Stomach smooth muscle (tissue), 2 donors: ENCODE results near the gene ABCC1.

Experiments used
- H3K27ac ChIP-seq: one replicate; pipeline ENCODE4 v1.7.0; 2013; ENCODE audit warnings: mild to moderate bottlenecking, low read length, inconsistent platforms
- H3K27me3 ChIP-seq, 2 donors: one replicate each; pipeline ENCODE4 v1.7.0; 2013; ENCODE audit warnings: low read length in 2 of 2; ENCODE audit not compliant: insufficient read depth in 2 of 2, control insufficient read depth in 1 of 2
- H3K36me3 ChIP-seq, 2 donors: one replicate each; pipeline ENCODE4 v1.7.0; 2013; ENCODE audit warnings: low read length in 2 of 2; ENCODE audit not compliant: control insufficient read depth in 2 of 2, insufficient read depth in 2 of 2
- H3K4me1 ChIP-seq: one replicate; pipeline ENCODE4 v1.7.0; 2013; ENCODE audit warnings: low read length; ENCODE audit not compliant: control insufficient read depth, insufficient read depth
- H3K4me3 ChIP-seq, 2 donors: one replicate each; pipeline ENCODE4 v1.7.0; 2013; ENCODE audit warnings: low read length in 2 of 2
- H3K9ac ChIP-seq, 2 donors: one replicate each; pipeline ENCODE4 v1.7.0; 2013; ENCODE audit warnings: low read length in 2 of 2, mild to moderate bottlenecking in 1 of 2
- H3K9me3 ChIP-seq, 2 donors: one replicate each; pipeline ENCODE4 v1.7.0; 2013; ENCODE audit warnings: low read length in 2 of 2; ENCODE audit not compliant: control insufficient read depth in 2 of 2
- donor health status: healthy.
- donor health status: Pancreatic carcinoma.

ABCC1 gene

DNA sequence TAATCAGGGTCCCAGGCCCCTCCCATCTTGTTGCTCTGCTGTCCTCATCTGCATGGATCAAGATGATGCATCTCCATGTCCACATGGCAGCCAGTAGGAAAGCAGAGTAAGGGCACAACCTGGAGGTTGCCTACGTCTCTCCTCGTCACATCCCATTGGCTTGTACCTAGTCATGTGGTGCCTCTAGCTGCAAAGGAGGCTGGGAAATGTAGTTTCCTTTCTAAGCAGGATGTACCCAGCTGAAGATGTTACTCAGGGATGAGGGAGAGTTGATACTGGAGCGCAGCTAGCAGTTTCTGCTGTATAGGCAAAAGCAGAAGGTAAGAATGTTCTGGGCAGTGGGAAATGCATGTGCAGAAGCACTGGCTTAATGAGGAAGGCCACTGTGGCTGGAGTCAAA lies 20.8 kb downstream of the ABCC1 start:
- Histone ChIP-seq H3K27me3 (no peaks in the 10 kb centered on the region), H3K4me3 (no peak overlapping the region), H3K9ac (no peak overlapping the region), H3K9me3 (peaks cover 7 to 10% of the 10 kb centered on the region in 2 donors), H3K4me1 (peaks cover 26% of the 10 kb centered on the region), H3K27ac (no peak overlapping the region), H3K36me3 (peaks cover 0 to 2% of the 10 kb centered on the region in 2 donors)

- H3K4me1 ChIP-seq: peaks cover 20% of the 10 kb centered on the region
- H3K4me3 ChIP-seq: no peak overlapping the region
- no peaks in the 10 kb centered on the region for H3K27me3 ChIP-seq
- no peak overlapping the region for H3K9ac ChIP-seq
- peaks cover 7 to 10% of the 10 kb centered on the region in 2 donors for H3K9me3 ChIP-seq
- peaks cover 0 to 2% of the 10 kb centered on the region in 2 donors for H3K36me3 ChIP-seq
- no peak overlapping the region for H3K27ac ChIP-seq
These were observed 21.5 kb downstream of the ABCC1 start for GRCh38 chr16:15970743-15971439.

DNA sequence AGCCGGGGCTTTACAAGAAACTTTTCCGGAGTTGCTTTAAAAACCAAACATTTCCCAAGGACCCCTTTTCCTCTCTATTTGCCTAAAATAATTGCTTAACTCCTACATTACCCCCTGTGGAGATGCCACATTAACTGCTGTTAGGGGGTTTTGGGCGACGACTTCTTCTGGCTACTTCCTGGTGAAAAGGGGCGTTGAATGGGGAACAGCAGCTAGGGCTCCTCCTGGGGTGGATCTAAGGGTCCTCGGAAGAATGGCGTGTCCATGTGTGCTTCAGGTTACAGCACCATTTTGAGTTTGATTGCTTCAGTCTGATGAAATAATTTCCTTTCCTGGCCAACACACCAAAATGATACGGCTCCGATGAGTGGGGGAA lies 22.0 kb downstream of the ABCC1 start:
- Histone ChIP-seq H3K9ac (no peak overlapping the region), H3K4me3 (no peak overlapping the region), H3K4me1 (peaks cover 23% of the 10 kb centered on the region), H3K36me3 (peaks cover 0 to 2% of the 10 kb centered on the region in 2 donors), H3K27me3 (no peaks in the 10 kb centered on the region), H3K9me3 (peaks cover 7 to 10% of the 10 kb centered on the region in 2 donors), H3K27ac (peak overlapping the region; percentile 11)

DNA sequence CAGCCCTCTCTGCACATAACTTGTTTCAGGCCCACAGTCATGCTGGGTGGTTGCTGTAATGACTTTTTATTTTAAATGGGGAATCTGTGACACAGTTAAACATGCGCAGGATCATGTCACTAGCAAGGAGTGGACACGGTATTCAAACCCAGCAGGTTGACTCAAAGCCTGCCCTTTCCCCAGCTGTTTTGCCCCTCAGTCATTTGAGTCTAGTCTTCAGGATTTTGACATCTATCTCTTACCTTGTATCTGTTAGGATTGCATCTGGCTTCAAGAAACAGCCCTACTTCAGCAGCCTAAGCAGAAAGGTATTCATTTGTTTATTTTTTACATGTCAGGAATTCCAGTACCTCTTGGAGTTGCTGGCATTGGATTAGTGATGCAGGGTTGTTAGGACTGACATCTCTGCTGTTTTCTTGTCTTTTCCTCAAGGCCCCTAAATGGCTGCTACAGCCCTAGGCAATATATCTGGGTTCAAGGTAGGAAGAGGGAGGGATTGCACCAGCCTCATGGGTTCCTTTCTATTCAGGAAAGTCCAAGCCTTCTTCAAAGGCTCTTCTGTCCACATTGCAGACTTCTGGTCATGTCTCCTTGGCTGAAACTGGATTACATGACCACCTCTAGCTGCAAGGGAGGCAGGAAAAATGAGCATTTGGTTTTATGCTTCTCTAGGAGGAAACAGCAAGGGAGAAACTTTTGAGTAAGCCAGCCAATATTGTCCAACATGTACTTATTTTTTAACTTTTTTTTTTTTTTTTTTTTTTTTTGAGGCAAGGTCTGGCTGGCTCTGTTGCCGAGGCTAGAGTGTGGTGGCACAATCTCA lies 22.8 kb downstream of the ABCC1 start:
- no peak overlapping the region for H3K4me3 ChIP-seq
- H3K9ac ChIP-seq: no peak overlapping the region
- H3K4me1 ChIP-seq: peaks cover 23% of the 10 kb centered on the region
- peak overlapping the region; percentile 11 for H3K27ac ChIP-seq
- peaks cover 7 to 10% of the 10 kb centered on the region in 2 donors for H3K9me3 ChIP-seq
- H3K36me3 ChIP-seq: peaks cover 0 to 2% of the 10 kb centered on the region in 2 donors
- no peaks in the 10 kb centered on the region for H3K27me3 ChIP-seq

DNA sequence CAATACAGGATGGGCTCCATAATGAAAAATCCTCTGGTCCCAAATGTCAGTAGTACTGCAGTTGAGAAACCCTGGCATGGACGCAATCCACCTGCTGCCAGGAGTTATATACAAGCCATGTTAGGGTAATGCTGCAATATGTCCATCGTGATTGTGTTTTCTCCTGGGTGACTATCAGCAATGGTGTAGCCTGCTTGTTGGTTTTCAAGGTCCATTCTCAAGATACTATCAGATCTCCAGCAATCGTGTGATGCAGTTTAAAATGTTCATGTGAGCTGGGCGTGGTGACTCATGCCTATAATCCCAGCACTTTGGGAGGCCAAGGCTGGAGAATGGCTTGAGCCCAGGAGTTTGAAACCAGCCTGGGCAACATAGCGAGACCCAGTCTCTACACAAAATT lies 24.0 kb downstream of the ABCC1 start:
- Histone ChIP-seq H3K27me3 (no peaks in the 10 kb centered on the region), H3K4me1 (peaks cover 27% of the 10 kb centered on the region), H3K36me3 (peaks cover 0 to 2% of the 10 kb centered on the region in 2 donors), H3K9ac (no peak overlapping the region), H3K4me3 (no peak overlapping the region), H3K9me3 (peaks cover 7 to 10% of the 10 kb centered on the region in 2 donors), H3K27ac (peak overlapping the region; percentile 6)

- Histone ChIP-seq H3K9ac (no peak overlapping the region), H3K27me3 (no peaks in the 10 kb centered on the region), H3K36me3 (peaks cover 0 to 2% of the 10 kb centered on the region in 2 donors), H3K4me3 (no peak overlapping the region), H3K9me3 (peaks cover 7 to 10% of the 10 kb centered on the region in 2 donors), H3K4me1 (peaks cover 27% of the 10 kb centered on the region), H3K27ac (peak overlapping the region; percentile 6)
These were observed 24.6 kb downstream of the ABCC1 start for GRCh38 chr16:15974057-15974456.

GRCh38 chr16:15975172-15975571 lies 25.8 kb downstream of the ABCC1 start:
- Histone ChIP-seq H3K27me3 (no peaks in the 10 kb centered on the region), H3K9me3 (peaks cover 3 to 7% of the 10 kb centered on the region in 2 donors), H3K9ac (no peak overlapping the region), H3K4me1 (peaks cover 27% of the 10 kb centered on the region), H3K27ac (peak overlapping the region; percentile 11), H3K4me3 (no peak overlapping the region), H3K36me3 (peaks cover 0 to 2% of the 10 kb centered on the region in 2 donors)

- H3K27ac ChIP-seq: peak overlapping the region; percentile 67
- peaks cover 27% of the 10 kb centered on the region for H3K4me1 ChIP-seq
- peaks cover 3% of the 10 kb centered on the region in 2 donors for H3K9me3 ChIP-seq
- H3K27me3 ChIP-seq: no peaks in the 10 kb centered on the region
- H3K36me3 ChIP-seq: peaks cover 0 to 2% of the 10 kb centered on the region in 2 donors
- H3K4me3 ChIP-seq: no peak overlapping the region
- peak overlapping the region in 1 of 2 donors; percentile 31 for H3K9ac ChIP-seq
These were observed 26.9 kb downstream of the ABCC1 start for GRCh38 chr16:15976225-15976812.

GRCh38 chr16:15976929-15977637 lies 27.7 kb downstream of the ABCC1 start:
- H3K36me3 ChIP-seq: peaks cover 0 to 2% of the 10 kb centered on the region in 2 donors
- H3K27ac ChIP-seq: peak overlapping the region; percentile 67
- peaks cover 3% of the 10 kb centered on the region in 2 donors for H3K9me3 ChIP-seq
- H3K4me1 ChIP-seq: peaks cover 24% of the 10 kb centered on the region
- peak overlapping the region in 1 of 2 donors; percentile 22 for H3K4me3 ChIP-seq
- no peaks in the 10 kb centered on the region for H3K27me3 ChIP-seq
- peak overlapping the region in 1 of 2 donors; percentile 31 for H3K9ac ChIP-seq

DNA sequence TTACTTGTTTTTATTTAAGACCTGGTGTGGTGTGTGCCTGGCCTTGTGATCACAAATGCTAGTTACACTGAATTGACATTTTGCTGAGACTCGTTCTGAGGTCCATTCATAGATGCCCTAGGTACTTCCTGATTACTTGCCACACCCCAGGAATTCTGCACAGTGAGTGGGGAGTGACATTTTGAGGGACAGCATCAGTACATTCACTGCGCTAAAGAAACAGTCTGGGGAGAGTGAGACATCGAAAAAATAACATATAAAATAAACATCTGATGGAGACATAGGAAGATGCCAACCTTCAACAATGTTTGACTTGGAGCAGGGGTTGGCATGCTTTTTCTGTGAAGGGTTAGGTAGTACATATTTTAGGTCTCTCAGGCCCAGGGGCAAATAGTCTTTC lies 30.4 kb downstream of the ABCC1 start:
- no peaks in the 10 kb centered on the region for H3K27me3 ChIP-seq
- no peak overlapping the region for H3K9ac ChIP-seq
- H3K4me1 ChIP-seq: peaks cover 24% of the 10 kb centered on the region
- H3K4me3 ChIP-seq: no peak overlapping the region
- H3K9me3 ChIP-seq: no peaks in the 10 kb centered on the region
- H3K27ac ChIP-seq: no peak overlapping the region
- H3K36me3 ChIP-seq: no peaks in the 10 kb centered on the region
